ENCODE results near the gene CDC34. TPM values are rescaled to one million over a fixed set of nuclear protein-coding genes. Genes with fewer than 3 reads are reported as not detected.

CDC34 gene
- total RNA-seq, 1 donor = 31.0 TPM

GRCh38 chr19:571566-571974 lies 40.0 kb downstream of the CDC34 start:
- TF ChIP-seq, protein P1, sequence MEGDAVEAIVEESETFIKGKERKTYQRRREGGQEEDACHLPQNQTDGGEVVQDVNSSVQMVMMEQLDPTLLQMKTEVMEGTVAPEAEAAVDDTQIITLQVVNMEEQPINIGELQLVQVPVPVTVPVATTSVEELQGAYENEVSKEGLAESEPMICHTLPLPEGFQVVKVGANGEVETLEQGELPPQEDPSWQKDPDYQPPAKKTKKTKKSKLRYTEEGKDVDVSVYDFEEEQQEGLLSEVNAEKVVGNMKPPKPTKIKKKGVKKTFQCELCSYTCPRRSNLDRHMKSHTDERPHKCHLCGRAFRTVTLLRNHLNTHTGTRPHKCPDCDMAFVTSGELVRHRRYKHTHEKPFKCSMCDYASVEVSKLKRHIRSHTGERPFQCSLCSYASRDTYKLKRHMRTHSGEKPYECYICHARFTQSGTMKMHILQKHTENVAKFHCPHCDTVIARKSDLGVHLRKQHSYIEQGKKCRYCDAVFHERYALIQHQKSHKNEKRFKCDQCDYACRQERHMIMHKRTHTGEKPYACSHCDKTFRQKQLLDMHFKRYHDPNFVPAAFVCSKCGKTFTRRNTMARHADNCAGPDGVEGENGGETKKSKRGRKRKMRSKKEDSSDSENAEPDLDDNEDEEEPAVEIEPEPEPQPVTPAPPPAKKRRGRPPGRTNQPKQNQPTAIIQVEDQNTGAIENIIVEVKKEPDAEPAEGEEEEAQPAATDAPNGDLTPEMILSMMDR (IDR thresholded peaks at IDR 0.05; ENCODE audit: insufficient read depth, low read length) = no peak
- peak overlapping the region; percentile 69 for H3K4me3 ChIP-seq (ENCODE audit: low read depth, low read length)
- peak; percentile 30 for DNase-seq (ENCODE audit: low read depth)

- peak within 1 kb of the TSS; percentile 93 for H3K4me3 ChIP-seq (ENCODE audit: low read depth, low read length)
- DNase-seq (ENCODE audit: low read depth) = peak; percentile 96
- TF ChIP-seq, protein P1 (IDR thresholded peaks at IDR 0.05; ENCODE audit: insufficient read depth, low read length) = no peak
These were observed 40.7 kb downstream of the CDC34 start, which contains the start of gene BSG for GRCh38 chr19:572140-572742. BSG (plus strand) TSS chr19:572596; CDS start chr19:572635, 39 bp downstream.

DNA sequence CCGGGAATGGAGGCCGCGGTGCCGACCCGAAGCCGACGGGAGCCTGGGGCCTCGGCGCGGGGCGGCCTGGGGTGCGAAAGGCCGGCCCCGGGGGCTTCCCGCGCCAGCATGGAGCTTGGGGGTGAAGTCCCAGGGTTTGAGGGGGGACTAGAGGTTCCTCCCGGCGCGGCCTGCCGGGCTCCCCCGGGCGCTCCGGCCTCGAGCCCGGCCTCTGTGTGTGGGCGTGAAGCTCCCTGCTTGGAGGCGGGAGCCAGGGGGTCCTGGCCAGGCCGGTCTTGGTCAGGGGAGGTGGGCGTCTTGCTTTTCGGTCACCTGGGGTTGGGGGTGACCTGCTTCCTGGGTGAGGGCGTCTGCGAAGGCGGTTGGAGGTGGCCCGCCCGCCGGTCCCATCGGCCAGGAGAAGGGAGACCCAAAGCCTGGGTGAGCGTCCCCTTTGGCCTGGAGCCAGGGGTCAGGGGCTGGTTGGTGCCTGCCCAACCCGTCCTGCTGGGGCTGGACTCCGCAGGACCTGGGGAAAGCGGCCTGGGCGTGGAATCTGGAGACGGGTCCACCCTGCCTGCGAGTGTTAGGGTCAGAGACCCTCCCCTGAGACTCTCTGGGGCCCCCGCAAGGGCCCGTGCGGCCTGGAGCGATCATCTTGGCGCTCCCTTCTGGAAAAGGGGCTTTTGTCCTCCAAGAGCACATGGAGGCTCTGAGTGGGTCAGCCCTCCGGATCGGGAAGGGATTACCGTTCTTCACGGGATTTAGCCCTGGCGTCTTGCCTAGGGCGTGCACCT lies 41.4 kb downstream of the CDC34 start:
- DNase-seq (ENCODE audit: low read depth) = peak; percentile 69
- TF ChIP-seq, protein P1 (IDR thresholded peaks at IDR 0.05; ENCODE audit: insufficient read depth, low read length) = no peak
- peak overlapping the region; percentile 93 for H3K4me3 ChIP-seq (ENCODE audit: low read depth, low read length)

- TF ChIP-seq, protein P1 (IDR thresholded peaks at IDR 0.05; ENCODE audit: insufficient read depth, low read length) = no peak
- DNase-seq (ENCODE audit: low read depth) = no peak
- peak overlapping the region; percentile 93 for H3K4me3 ChIP-seq (ENCODE audit: low read depth, low read length)
These were observed 41.9 kb downstream of the CDC34 start for GRCh38 chr19:573519-573825.

DNA sequence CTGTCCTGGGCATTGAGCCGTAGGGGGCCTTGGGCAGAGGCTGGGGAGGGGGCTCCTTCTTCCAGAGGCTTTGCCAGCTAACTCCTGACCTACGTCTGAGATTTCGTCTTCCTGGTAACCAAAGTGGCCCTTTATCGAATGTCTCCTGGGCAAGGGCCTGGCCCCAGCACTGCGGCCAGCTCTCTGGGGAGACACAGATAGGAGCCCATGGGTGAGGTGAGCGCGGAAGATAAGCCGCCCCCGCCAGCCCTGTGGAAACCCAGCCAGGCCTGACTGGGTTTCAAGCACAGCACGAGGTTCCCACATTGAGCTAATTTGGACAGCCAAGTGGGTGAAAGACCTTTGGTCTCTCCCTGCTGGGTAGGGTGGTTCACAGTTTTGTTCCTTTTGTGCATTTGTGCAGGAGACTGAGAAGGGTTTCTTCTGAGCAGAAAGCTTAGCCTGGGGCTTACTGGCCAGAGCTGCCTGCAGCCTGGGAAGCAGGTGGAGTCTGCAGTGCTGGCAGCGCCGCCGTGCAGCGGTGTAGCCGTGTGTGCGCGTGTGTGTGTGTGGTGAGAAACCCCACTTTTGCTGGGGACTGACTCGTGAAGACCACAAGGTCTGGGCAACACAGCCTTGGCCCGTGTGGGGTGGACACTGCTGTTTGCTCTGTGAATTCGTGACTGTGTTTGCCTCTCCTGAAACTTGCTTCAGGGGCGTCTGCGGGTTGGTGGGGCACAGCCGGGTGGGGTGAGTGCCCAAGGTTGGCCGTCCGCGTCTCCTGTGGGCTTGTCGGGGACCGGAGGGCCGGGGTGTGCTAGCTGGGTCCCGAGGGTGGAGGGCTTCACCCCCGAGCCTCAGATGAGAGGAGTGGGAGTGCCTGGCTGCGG lies 43.3 kb downstream of the CDC34 start:
- TF ChIP-seq, protein P1 (IDR thresholded peaks at IDR 0.05; ENCODE audit: insufficient read depth, low read length) = no peak
- H3K4me3 ChIP-seq (ENCODE audit: low read depth, low read length) = peak overlapping the region; percentile 57
- DNase-seq (ENCODE audit: low read depth) = peak; percentile 54

- TF ChIP-seq, protein P1 (IDR thresholded peaks at IDR 0.05; ENCODE audit: insufficient read depth, low read length) = no peak
- H3K4me3 ChIP-seq (ENCODE audit: low read depth, low read length) = peak overlapping the region; percentile 57
- DNase-seq (ENCODE audit: low read depth) = peak; percentile 43
These were observed 44.3 kb downstream of the CDC34 start for GRCh38 chr19:575527-576506.
